HL-60 (cell line): ENCODE results near the gene MFAP3L.

ENCODE experiments used
- CTCF ChIP-seq: IDR thresholded peaks from one replicate; pipeline ENCODE4 v1.5.1; 2011; ENCODE audit warnings: low read length, control low read depth, inconsistent platforms; ENCODE audit not compliant: insufficient read depth
- POLR2AphosphoS5 ChIP-seq: IDR thresholded peaks from 2 replicates; pipeline ENCODE4 v1.6.1; 2012; ENCODE audit warnings: low read depth
- REST ChIP-seq: IDR thresholded peaks from 2 replicates; pipeline ENCODE4 v1.6.1; 2012; ENCODE audit warnings: low read depth; ENCODE audit not compliant: insufficient replicate concordance

- TF ChIP-seq CTCF (no peak), POLR2AphosphoS5 (no peak), REST (no peak)
Observed at GRCh38 chr4:169958629-169959028, 67.6 kb downstream of the MFAP3L start.
